HepG2 (cell line): Measurements from ENCODE around the gene JPT2. TPM values are rescaled to one million over a fixed set of nuclear protein-coding genes. Genes with fewer than 3 reads are reported as not detected.

ENCODE experiments used
- CTCF ChIP-seq: sonication (generic); formaldehyde crosslinking; IDR thresholded peaks from 2 replicates; pipeline ENCODE4 v1.5.0; 2020; ENCODE audit warnings: mild to moderate bottlenecking, missing genetic modification reagents, moderate library complexity
- ESRRA ChIP-seq: sonication (generic); formaldehyde crosslinking; IDR thresholded peaks from 2 replicates; pipeline ENCODE4 v1.5.1; 2020; ENCODE audit warnings: mild to moderate bottlenecking, low read depth, missing genetic modification reagents
- FOSL1 ChIP-seq: sonication (generic); formaldehyde crosslinking; IDR thresholded peaks from 2 replicates; pipeline ENCODE4 v1.9.0; 2021; ENCODE audit warnings: missing genetic modification reagents, borderline replicate concordance
- GZF1 ChIP-seq: sonication (generic); formaldehyde crosslinking; IDR thresholded peaks from 2 replicates; pipeline ENCODE4 v1.5.1; 2020; ENCODE audit warnings: mild to moderate bottlenecking, missing genetic modification reagents
- HNRNPUL1 ChIP-seq: fragments of 200-400 bp; formaldehyde crosslinking; IDR thresholded peaks from 2 replicates; pipeline ENCODE4 v1.6.1; 2017; ENCODE audit warnings: low read depth, mild to moderate bottlenecking, low read length, moderate library complexity
- MAF1 ChIP-seq: sonication (generic); formaldehyde crosslinking; IDR thresholded peaks from 2 replicates; pipeline ENCODE4 v1.5.0; 2020; ENCODE audit warnings: missing genetic modification reagents, borderline replicate concordance
- NFYC ChIP-seq: IDR thresholded peaks from 2 replicates; pipeline ENCODE4 v1.6.1; 2016; ENCODE audit warnings: missing genetic modification reagents, missing compliant biosample characterization
- NR2F6 ChIP-seq, 2 experiments: IDR thresholded peaks; 2 replicates each; pipeline ENCODE4 v1.6.1; 2016; ENCODE audit warnings: antibody characterized with exemption in 1 of 2, mild to moderate bottlenecking in 1 of 2
- SNAPC2 ChIP-seq: sonication (generic); formaldehyde crosslinking; IDR thresholded peaks from 2 replicates; pipeline ENCODE4 v1.8.1; 2022; ENCODE audit warnings: mild to moderate bottlenecking, missing genetic modification reagents
- ZBTB40 ChIP-seq, 2 experiments: fragments of 450-650 bp in 1 of 2; sonication (generic) in 1 of 2; formaldehyde crosslinking in 1 of 2; IDR thresholded peaks; 2 replicates each; pipeline versions ENCODE4 v1.6.1 to v1.8.0; 2016 to 2022; ENCODE audit warnings: antibody characterized with exemption in 1 of 2, mild to moderate bottlenecking in 1 of 2, missing genetic modification reagents in 1 of 2
- ZFP36L1 ChIP-seq: sonication (generic); formaldehyde crosslinking; IDR thresholded peaks from 2 replicates; pipeline ENCODE4 v1.8.0; 2022; ENCODE audit warnings: mild to moderate bottlenecking, missing genetic modification reagents, moderate library complexity
- ZFX ChIP-seq: sonication (generic); formaldehyde crosslinking; IDR thresholded peaks from 2 replicates; pipeline ENCODE4 v1.4.0; 2020; ENCODE audit warnings: mild to moderate bottlenecking, low read depth, missing genetic modification reagents, moderate library complexity
- ZNF710 ChIP-seq: sonication (generic); formaldehyde crosslinking; IDR thresholded peaks from 2 replicates; pipeline ENCODE4 v1.5.0; 2020; ENCODE audit warnings: mild to moderate bottlenecking, missing genetic modification reagents, borderline replicate concordance
- polyA plus RNA-seq, 8 experiments: library from polyadenylated mRNA; depleted of rRNA in 3 of 8; stranded (reverse) in 7 of 8; unstranded in 1 of 8; fragments of >200 nt; fragmentation: Illumina TruSeq in 4 of 8; extraction: Trizol in 4 of 8; gene quantifications; 2 replicates each; pipeline versions ENCODE4 v1.2.1 to v1.2.3, GENCODE V29; 2011 to 2016; ENCODE audit warnings: low read depth in 4 of 8, missing spikeins in 1 of 8, mixed read lengths in 1 of 8; ENCODE audit not compliant: insufficient read depth in 1 of 8
- total RNA-seq, 5 experiments: library from RNA; depleted of rRNA; stranded (reverse); fragments of >200 nt; fragmentation: Illumina TruSeq; extraction: Trizol; gene quantifications; 2 replicates each; pipeline ENCODE4 v1.2.3, GENCODE V29; 2016; ENCODE audit warnings: low read depth in 1 of 5

JPT2 gene
- total and polyA plus RNA-seq, 2 of the 13 experiments (the other 11 are each of a cell fraction or from before 2014, with no cell fraction given) = 53.5 to 89.4 TPM

- TF ChIP-seq ZNF710 (no peak; the same call in 1 of the 2 replicates), NR2F6 (IDR thresholded peaks at IDR 0.05) (no peak), NR2F6 (CRISPR knock-in tag; IDR thresholded peaks at IDR 0.05) (no peak), ESRRA (CRISPR knock-in tag) (peak; percentile 76), ZBTB40 (IDR thresholded peaks at IDR 0.05) (no peak), ZBTB40 (CRISPR knock-in tag; IDR thresholded peaks at IDR 0.05) (peak; percentile 25; the same call in 1 of the 2 replicates), MAF1 (CRISPR knock-in tag) (peak; percentile 94), NFYC (CRISPR knock-in tag) (no peak), ZFP36L1 (CRISPR knock-in tag) (no peak), SNAPC2 (CRISPR knock-in tag) (no peak), HNRNPUL1 (no peak), FOSL1 (CRISPR knock-in tag) (peak; percentile 44; the same call in 1 of the 2 replicates), CTCF (CRISPR knock-in tag) (peak; percentile 86), ZFX (CRISPR knock-in tag) (peak; percentile 95), GZF1 (no peak)
These were observed 27.8 kb downstream of the JPT2 start, which contains the start of gene MAPK8IP3 (continued) for GRCh38 chr16:1705688-1706385.
